Hepatocyte (in vitro differentiated cells): ENCODE measurements around the gene CELSR1. TPM values are rescaled to one million over a fixed set of nuclear protein-coding genes. Genes with fewer than 3 reads are reported as not detected.
A peak's percentile ranks its signal among the peaks of the same experiment; 100 is the strongest.
"Not testable (repeated sequence)": the region's sequence is repeated elsewhere in the genome, so short reads cannot be mapped to it uniquely, and the experiment has no call there.

Experiments used
- DNase-seq: peaks from one replicate; pipeline ENCODE4 v3.0.0-alpha.2; 2016; ENCODE audit warnings: low spot score
- H2AFZ ChIP-seq: fragments of 200-600 bp; sonication (generic); 2 replicates; pipeline ENCODE4 v1.6.0; 2016; ENCODE audit warnings: antibody characterized with exemption, mild to moderate bottlenecking
- H3K27ac ChIP-seq: fragments of 200-600 bp; sonication (generic); 2 replicates; pipeline ENCODE4 v1.5.1; 2016; ENCODE audit warnings: mild to moderate bottlenecking
- H3K27me3 ChIP-seq: fragments of 200-600 bp; sonication (generic); 2 replicates; pipeline ENCODE4 v1.6.1; 2016
- H3K36me3 ChIP-seq: fragments of 200-600 bp; sonication (generic); replicated peaks from 2 replicates; pipeline ENCODE4 v1.5.1; 2016; ENCODE audit warnings: low read depth; ENCODE audit not compliant: insufficient read depth
- H3K4me1 ChIP-seq: fragments of 200-600 bp; sonication (generic); 2 replicates; pipeline ENCODE4 v1.5.1; 2016; ENCODE audit warnings: mild to moderate bottlenecking, moderate library complexity; ENCODE audit not compliant: insufficient read depth
- H3K4me2 ChIP-seq: fragments of 200-600 bp; sonication (generic); 2 replicates; pipeline ENCODE4 v1.6.0; 2016
- H3K4me3 ChIP-seq: fragments of 200-600 bp; sonication (generic); 2 replicates; pipeline ENCODE4 v1.5.1; 2016; ENCODE audit warnings: mild to moderate bottlenecking
- H3K79me2 ChIP-seq: fragments of 200-600 bp; sonication (generic); 2 replicates; pipeline ENCODE4 v1.6.0; 2017; ENCODE audit warnings: mild to moderate bottlenecking
- H3K9me2 ChIP-seq: fragments of 200-600 bp; sonication (generic); replicated peaks from 2 replicates; pipeline ENCODE4 v1.6.0; 2017; ENCODE audit warnings: mild to moderate bottlenecking; ENCODE audit not compliant: insufficient read depth
- H3K9me3 ChIP-seq: fragments of 200-600 bp; sonication (generic); 2 replicates; pipeline ENCODE4 v1.5.1; 2016; ENCODE audit warnings: low read depth, mild to moderate bottlenecking
- H4K20me1 ChIP-seq: fragments of 200-600 bp; sonication (generic); 2 replicates; pipeline ENCODE4 v1.6.0; 2016; ENCODE audit warnings: mild to moderate bottlenecking; ENCODE audit not compliant: insufficient read depth, poor library complexity, severe bottlenecking
- EZH2 ChIP-seq: fragments of 200-600 bp; sonication (generic); IDR thresholded peaks from 2 replicates; pipeline ENCODE4 v1.6.1; 2016; ENCODE audit warnings: antibody characterized with exemption, mild to moderate bottlenecking, borderline replicate concordance
- EZH2phosphoT487 ChIP-seq: fragments of 200-600 bp; sonication (generic); IDR thresholded peaks from one replicate; pipeline ENCODE4 v1.6.1; 2018; ENCODE audit warnings: antibody characterized with exemption, mild to moderate bottlenecking, low read depth, moderate library complexity; ENCODE audit not compliant: unreplicated experiment, severe bottlenecking
- WGBS: methylation state at CpG from one replicate; pipeline ENCODE4 v1.1.6; 2016; ENCODE audit warnings: low lambda C conversion rate; ENCODE audit errors: missing lambda C conversion rate; 5-methylcytosine and 5-hydroxymethylcytosine counted together
- polyA plus RNA-seq: library from polyadenylated mRNA; unstranded; fragments of >200 nt; fragmentation: Nextera tagmentation; extraction: Ambion mirVana; gene quantifications from 2 replicates; pipeline ENCODE4 v1.2.1, GENCODE V29; 2016
- total RNA-seq: library from RNA; depleted of rRNA; stranded (reverse); fragments of >200 nt; gene quantifications from 2 replicates; pipeline ENCODE4 v1.2.3, GENCODE V29; 2014
- TF ChIP-seq, protein P1 (sequence below): fragments of 200-600 bp; sonication (generic); IDR thresholded peaks from 2 replicates; pipeline ENCODE4 v1.5.1; 2016; ENCODE audit warnings: antibody characterized with exemption, mild to moderate bottlenecking; ENCODE audit not compliant: poor library complexity

The CELSR1 gene
- total and polyA plus RNA-seq, 2 experiments from 2014 or later: 3.0 to 8.7 TPM

DNA sequence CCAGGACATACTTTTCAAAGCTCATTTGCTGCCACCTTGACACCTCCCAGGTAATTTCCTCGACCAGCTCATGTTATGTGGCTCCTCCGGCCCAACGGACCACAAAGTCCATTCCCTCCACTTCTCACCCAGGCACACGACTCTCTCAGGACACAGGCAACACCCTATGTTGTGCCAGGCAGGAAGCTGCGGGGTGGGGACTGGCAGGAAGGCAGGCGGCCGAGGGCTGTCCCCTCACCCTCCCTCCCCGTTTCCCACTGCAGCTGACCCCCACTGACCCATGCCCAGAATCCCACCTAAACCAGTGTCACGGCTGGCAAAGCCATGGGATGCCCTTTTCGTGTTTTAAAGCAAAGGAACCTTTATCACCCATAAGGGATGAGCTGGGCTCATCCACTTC, 20.8 kb downstream of the CELSR1 start:
- no peak for TF ChIP-seq EZH2phosphoT487
- TF ChIP-seq EZH2: no peak
- TF ChIP-seq, protein P1, sequence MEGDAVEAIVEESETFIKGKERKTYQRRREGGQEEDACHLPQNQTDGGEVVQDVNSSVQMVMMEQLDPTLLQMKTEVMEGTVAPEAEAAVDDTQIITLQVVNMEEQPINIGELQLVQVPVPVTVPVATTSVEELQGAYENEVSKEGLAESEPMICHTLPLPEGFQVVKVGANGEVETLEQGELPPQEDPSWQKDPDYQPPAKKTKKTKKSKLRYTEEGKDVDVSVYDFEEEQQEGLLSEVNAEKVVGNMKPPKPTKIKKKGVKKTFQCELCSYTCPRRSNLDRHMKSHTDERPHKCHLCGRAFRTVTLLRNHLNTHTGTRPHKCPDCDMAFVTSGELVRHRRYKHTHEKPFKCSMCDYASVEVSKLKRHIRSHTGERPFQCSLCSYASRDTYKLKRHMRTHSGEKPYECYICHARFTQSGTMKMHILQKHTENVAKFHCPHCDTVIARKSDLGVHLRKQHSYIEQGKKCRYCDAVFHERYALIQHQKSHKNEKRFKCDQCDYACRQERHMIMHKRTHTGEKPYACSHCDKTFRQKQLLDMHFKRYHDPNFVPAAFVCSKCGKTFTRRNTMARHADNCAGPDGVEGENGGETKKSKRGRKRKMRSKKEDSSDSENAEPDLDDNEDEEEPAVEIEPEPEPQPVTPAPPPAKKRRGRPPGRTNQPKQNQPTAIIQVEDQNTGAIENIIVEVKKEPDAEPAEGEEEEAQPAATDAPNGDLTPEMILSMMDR: no peak
- Histone ChIP-seq H3K9me3 (no peaks in the 10 kb centered on the region), H4K20me1 (no peaks in the 10 kb centered on the region), H3K79me2 (no peaks in the 10 kb centered on the region), H3K27me3 (no peaks in the 10 kb centered on the region), H3K27ac (no peak overlapping the region), H3K9me2 (no peaks in the 10 kb centered on the region), H3K4me1 (no peaks in the 10 kb centered on the region), H3K4me2 (no peak overlapping the region), H2AFZ (no peak overlapping the region), H3K36me3 (no peaks in the 10 kb centered on the region), H3K4me3 (no peak overlapping the region)
- DNase-seq: no peak
- 98% methylated on average over 10 of the region's 10 CpGs for WGBS

DNA sequence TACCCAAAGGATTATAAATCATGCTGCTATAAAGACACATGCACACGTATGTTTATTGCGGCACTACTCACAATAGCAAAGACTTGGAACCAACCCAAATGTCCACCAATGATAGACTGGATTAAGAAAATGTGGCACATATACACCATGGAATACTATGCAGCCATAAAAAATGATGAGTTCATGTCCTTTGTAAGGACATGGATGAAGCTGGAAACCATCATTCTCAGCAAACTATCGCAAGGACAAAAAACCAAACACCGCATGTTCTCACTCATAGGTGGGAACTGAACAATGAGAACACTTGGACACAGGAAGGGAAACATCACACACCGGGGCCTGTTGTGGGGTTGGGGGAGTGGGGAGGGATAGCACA, 21.3 kb downstream of the CELSR1 start:
- not testable (repeated sequence) for H3K9me3 ChIP-seq, H3K4me3 ChIP-seq, H2AFZ ChIP-seq, H3K36me3 ChIP-seq, H3K27ac ChIP-seq, H3K4me2 ChIP-seq, H3K27me3 ChIP-seq, H3K9me2 ChIP-seq, DNase-seq, H3K4me1 ChIP-seq, H3K79me2 ChIP-seq, H4K20me1 ChIP-seq
- 86% methylated on average over 3 of the region's 5 CpGs for WGBS

DNA sequence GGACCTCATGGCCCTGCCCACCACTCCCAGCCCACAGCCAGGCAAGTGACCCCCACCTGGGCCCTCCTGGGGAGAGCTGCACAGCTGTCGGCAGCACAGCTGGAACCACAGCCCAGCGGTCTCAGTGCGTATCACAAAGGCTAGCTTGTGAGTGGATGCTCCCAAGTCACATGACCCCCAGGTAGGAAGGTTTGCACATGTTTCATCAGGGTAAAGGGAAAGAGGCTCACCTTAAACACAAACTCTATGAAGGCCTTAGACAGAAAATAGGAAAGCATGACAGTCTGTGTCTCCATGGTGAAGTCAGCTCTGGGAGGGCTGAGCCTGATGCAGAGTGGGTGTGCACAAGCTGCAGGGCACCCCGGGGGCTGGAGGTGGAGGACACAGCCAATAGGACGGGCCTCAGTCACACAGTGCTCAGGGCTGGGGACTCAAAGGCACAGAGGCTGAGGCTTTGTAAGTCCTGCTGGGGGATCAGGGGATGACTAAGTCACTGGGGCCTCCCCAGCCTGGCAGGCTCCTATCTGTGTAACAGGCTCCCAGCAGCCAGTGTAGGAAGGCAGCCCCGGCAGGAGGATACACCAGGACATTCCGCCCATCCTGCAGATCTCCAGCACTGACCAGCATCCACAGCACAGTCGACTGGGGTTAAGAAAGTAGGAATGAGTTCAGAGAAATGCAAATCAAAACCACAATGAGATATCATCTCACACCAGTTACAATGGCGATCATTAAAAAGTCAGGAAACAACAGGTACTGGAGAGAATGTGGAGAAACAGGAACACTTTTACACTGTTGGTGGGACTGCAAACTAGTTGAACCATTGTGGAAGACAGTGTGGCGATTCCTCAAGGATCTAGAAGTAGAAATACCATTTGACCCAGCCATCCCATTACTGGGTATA, 22.0 kb downstream of the CELSR1 start:
- H3K4me2 ChIP-seq: no peak overlapping the region
- TF ChIP-seq EZH2phosphoT487 (no peak), EZH2 (no peak)
- TF ChIP-seq, protein P1: no peak
- no peak overlapping the region for H3K27ac ChIP-seq
- H3K4me3 ChIP-seq: no peak overlapping the region
- H3K9me2 ChIP-seq: no peaks in the 10 kb centered on the region
- no peaks in the 10 kb centered on the region for H3K27me3 ChIP-seq
- H3K36me3 ChIP-seq: no peaks in the 10 kb centered on the region
- H3K79me2 ChIP-seq: no peaks in the 10 kb centered on the region
- H3K9me3 ChIP-seq: no peaks in the 10 kb centered on the region
- peaks cover under 1% of the 10 kb centered on the region for H3K4me1 ChIP-seq
- no peaks in the 10 kb centered on the region for H4K20me1 ChIP-seq
- WGBS: 85% methylated on average over 10 of the region's 10 CpGs
- DNase-seq: peak; percentile 18
- no peak overlapping the region for H2AFZ ChIP-seq

DNA sequence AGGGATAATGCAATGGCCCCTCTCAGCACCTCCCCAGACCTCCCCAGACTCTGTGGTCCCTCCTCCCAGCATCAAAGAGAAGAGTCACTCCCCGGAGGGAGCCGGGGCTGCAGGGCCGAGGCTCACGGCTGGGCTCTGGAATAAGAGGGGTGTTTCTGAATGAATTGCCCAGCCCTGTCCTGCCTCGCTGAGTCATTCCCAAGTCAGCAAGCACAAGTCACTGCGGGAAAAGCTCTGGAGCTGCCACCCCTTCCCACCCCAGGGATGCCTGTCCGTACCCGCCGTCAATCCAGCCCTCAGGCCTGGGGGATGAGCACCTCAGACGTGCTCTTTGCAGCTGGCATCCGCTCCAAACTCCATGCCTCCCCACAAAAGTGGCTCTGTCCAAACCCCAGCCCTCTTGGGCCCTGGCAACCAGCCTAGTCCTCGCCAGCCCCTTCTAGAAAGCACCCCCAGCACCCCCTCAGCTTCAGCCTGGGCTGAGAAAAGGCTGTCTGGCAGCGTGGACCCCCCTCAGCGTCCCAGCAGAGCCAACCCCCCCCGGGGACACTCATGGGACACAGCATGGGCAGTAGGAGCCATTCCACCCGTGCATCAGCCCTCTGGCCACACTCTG, 22.7 kb downstream of the CELSR1 start:
- no peaks in the 10 kb centered on the region for H3K36me3 ChIP-seq
- WGBS: 77% methylated on average over 15 of the region's 16 CpGs
- peaks cover 4% of the 10 kb centered on the region for H3K4me1 ChIP-seq
- H3K9me3 ChIP-seq: no peaks in the 10 kb centered on the region
- no peak overlapping the region for H3K27ac ChIP-seq
- no peaks in the 10 kb centered on the region for H3K79me2 ChIP-seq
- H3K4me3 ChIP-seq: no peak overlapping the region
- H3K9me2 ChIP-seq: no peaks in the 10 kb centered on the region
- H4K20me1 ChIP-seq: no peaks in the 10 kb centered on the region
- TF ChIP-seq EZH2phosphoT487: no peak
- TF ChIP-seq, protein P1: no peak
- TF ChIP-seq EZH2: no peak
- no peak overlapping the region for H2AFZ ChIP-seq
- peak; percentile 9 for DNase-seq
- no peak overlapping the region for H3K4me2 ChIP-seq
- H3K27me3 ChIP-seq: no peaks in the 10 kb centered on the region
